HG02870 (cell line): ENCODE results near the gene CIITA.

Source experiments
- ATAC-seq: cut with Tn5 transposase; IDR thresholded peaks from one replicate; pipeline ENCODE4 v1.9.1; 2021; ENCODE audit warnings: mild to moderate bottlenecking, moderate library complexity; ENCODE audit not compliant: unreplicated experiment

CIITA gene

GRCh38 chr16:10978124-10978523 is 101.1 kb downstream of the CIITA start:
- ATAC-seq: no peak

- no peak for ATAC-seq
Measured at GRCh38 chr16:10978871-10979446, 102.0 kb downstream of the CIITA start.

GRCh38 chr16:10979717-10980601 is 103.0 kb downstream of the CIITA start:
- no peak for ATAC-seq

- ATAC-seq: no peak
Measured at GRCh38 chr16:10980813-10981212, 103.8 kb downstream of the CIITA start.

GRCh38 chr16:10981697-10982216 is 104.8 kb downstream of the CIITA start:
- peak; percentile 69 for ATAC-seq

- no peak for ATAC-seq
Measured at GRCh38 chr16:10982465-10983150, 105.6 kb downstream of the CIITA start.

- ATAC-seq: no peak
Measured at GRCh38 chr16:10983159-10983558, 106.2 kb downstream of the CIITA start.

GRCh38 chr16:10984509-10984908 is 107.5 kb downstream of the CIITA start:
- no peak for ATAC-seq
